Central memory CD8-positive, alpha-beta T cell (primary cell): ENCODE measurements around the gene SLC66A1.

Experiments
- ATAC-seq: fragments of 150-1000 bp; cut with Tn5 transposase; replicated peaks from 2 replicates; pipeline ENCODE4 v1.10.0; 2022; ENCODE audit warnings: mild to moderate bottlenecking, moderate FRiP score, moderate number of reproducible peaks; ENCODE audit not compliant: poor library complexity, severe bottlenecking; ENCODE audit errors: extremely low read depth
- DNase-seq, 2 donors: peaks; one replicate each; pipeline ENCODE4 v3.0.0; 2021; ENCODE audit warnings: low spot score in 2 of 2
- H3K27ac Mint-ChIP-seq: one replicate; pipeline ENCODE4 v1.8.0; 2022; ENCODE audit warnings: low read depth, mild to moderate bottlenecking, moderate library complexity, mixed read lengths
- H3K27me3 Mint-ChIP-seq: one replicate; pipeline ENCODE4 v1.8.0; 2022; ENCODE audit warnings: mixed read lengths
- H3K36me3 Mint-ChIP-seq: one replicate; pipeline ENCODE4 v1.8.0; 2022; ENCODE audit warnings: mild to moderate bottlenecking, moderate library complexity, mixed read lengths; ENCODE audit not compliant: insufficient read depth
- H3K4me1 Mint-ChIP-seq: one replicate; pipeline ENCODE4 v1.8.0; 2022; ENCODE audit warnings: mixed read lengths
- H3K4me3 Mint-ChIP-seq: one replicate; pipeline ENCODE4 v1.8.0; 2022; ENCODE audit warnings: mild to moderate bottlenecking, moderate library complexity, mixed read lengths
- H3K9me3 Mint-ChIP-seq: one replicate; pipeline ENCODE4 v1.8.0; 2022; ENCODE audit warnings: mixed read lengths

SLC66A1 gene

DNA sequence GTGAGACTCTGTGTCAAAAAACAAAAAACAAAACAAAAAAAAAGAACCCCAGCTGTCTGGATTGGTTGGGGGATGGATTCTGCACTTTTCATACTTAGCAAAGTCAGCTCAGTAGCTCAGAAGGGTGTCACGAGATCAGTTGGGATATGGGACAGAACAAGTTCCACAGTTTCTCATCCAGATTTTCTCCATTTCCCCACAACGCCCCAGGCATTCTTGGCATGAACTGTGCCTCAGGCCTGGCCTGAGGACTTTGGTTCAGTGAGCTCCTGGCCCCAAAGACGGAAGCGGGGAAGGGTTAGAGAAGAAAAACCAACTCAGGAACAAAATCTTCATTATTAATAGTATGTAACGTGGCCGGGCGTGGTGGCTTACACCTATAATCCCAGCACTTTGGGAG, 2.1 kb upstream of the SLC66A1 start:
- H3K4me1 Mint-ChIP-seq: peaks cover 29% of the 10 kb centered on the region
- no peak overlapping the region for H3K27ac Mint-ChIP-seq
- peaks cover 32% of the 10 kb centered on the region for H3K36me3 Mint-ChIP-seq
- H3K4me3 Mint-ChIP-seq: peak overlapping the region; percentile 81
- no peak for ATAC-seq
- H3K9me3 Mint-ChIP-seq: no peaks in the 10 kb centered on the region
- no peaks in the 10 kb centered on the region for H3K27me3 Mint-ChIP-seq
- no peak for DNase-seq

DNA sequence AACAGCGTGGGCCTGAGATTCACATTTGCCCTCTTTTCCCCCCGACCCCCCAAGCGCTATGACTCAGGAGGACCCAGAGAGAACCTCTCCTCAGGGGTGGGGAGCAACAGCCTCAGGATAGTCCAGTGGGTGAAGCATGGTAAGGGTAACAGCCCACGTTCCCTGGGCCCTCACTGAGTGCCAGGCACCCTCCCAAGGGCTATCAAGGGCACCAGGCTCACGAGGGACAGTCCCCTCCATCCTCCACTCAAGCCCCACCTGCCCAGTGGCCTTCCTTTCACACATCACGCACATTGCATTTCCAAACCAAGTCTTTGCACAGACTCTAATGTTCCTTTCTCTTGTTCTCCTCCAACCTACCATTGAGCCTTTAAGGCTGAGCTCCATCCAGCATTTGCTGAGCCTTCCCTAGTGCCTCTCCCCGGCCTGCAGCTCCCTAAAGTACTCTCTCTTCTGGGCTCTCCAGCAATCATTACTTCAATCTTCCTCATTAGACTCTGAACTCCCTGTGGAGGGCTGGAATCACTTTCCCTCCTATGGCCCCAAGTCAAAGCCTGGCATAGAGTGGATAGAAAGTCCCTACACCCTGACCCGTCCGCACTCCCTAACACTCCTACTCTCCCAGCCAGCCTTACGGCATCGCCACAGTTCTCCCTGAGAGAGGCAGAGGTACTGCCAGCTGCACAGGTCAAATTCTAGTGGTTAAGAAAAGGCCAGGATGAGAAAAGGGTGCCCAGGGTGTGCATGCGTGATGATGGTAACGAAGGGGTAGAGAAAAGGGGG, 1.2 kb upstream of the SLC66A1 start:
- Mint-ChIP-seq H3K27me3 (no peaks in the 10 kb centered on the region), H3K27ac (peak overlapping the region; percentile 13), H3K9me3 (no peaks in the 10 kb centered on the region), H3K36me3 (peaks cover 31% of the 10 kb centered on the region), H3K4me3 (peak overlapping the region; percentile 81), H3K4me1 (peaks cover 34% of the 10 kb centered on the region)
- DNase-seq: no peak
- no peak for ATAC-seq

DNA sequence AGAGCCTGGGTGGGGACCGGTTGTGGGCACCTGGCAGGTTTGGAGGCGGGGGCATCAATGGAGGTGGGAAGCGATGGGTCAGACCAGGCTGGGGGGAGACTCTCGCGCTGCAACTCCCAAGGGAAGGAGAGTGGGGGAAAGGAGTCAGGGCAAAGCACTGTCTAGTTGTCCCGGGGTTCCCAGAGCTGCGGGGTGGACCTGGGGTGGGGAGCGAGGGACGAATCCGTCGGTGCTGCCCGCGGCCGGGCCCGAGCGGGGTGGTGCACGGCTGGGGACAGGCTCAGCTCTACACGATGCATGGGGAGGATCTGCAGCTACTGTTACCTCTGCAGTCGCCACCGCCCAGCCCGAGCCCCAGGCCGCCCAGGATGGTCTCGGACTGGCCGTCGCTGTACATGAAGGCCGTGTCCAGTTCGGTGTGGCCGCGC, 609 bp upstream of the SLC66A1 start:
- Mint-ChIP-seq H3K27me3 (no peaks in the 10 kb centered on the region), H3K9me3 (no peaks in the 10 kb centered on the region), H3K36me3 (peaks cover 25% of the 10 kb centered on the region), H3K27ac (peak overlapping the region; percentile 13), H3K4me3 (peak overlapping the region; percentile 81), H3K4me1 (peaks cover 37% of the 10 kb centered on the region)
- DNase-seq (no peak), ATAC-seq (peak; percentile 19)

DNA sequence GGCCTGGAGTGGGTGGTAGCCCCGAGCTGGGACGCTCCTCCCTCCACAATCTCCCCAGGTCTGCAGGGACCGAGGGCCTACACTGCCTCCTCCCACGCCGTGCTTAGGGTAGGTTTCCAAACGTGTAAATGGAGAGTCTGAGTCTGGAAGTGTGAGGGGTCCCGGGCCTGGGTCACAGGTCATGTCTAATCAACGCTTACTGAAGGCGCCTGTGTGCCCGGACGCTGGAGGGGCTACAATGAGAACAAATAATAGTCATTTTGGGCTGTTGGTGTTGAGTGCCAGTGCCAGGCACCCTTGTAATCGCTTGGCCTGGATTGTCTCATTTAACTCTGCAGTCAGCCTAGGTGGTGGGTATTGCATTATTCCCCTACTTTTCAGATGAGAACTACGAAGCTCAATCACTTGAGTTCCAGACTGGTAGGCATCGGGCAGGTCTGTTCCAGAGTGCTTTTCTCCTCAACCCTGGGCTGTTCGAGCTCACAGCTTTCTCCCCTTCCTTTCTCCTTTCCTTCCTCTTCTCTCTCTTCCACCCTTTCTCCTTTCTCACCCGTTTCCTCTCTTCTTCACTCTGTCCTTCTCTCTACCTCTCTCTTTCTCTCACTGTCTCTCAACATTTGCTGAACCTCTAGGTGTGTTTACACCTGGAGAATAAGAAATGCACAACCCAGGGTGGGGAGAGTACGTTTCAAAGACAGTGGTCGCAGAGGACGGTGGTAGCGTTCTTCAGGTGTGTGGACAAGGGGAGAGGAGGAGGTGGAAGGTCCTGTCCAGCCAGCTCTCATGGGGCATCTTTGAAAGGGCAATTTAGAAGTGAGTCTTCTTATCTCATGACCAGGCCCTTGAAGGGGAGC, 883 bp downstream of the SLC66A1 start:
- no peaks in the 10 kb centered on the region for H3K27me3 Mint-ChIP-seq
- peaks cover 26% of the 10 kb centered on the region for H3K36me3 Mint-ChIP-seq
- ATAC-seq: no peak
- peak overlapping the region; percentile 75 for H3K27ac Mint-ChIP-seq
- H3K4me3 Mint-ChIP-seq: peak overlapping the region; percentile 81
- no peak for DNase-seq
- no peaks in the 10 kb centered on the region for H3K9me3 Mint-ChIP-seq
- peaks cover 37% of the 10 kb centered on the region for H3K4me1 Mint-ChIP-seq

DNA sequence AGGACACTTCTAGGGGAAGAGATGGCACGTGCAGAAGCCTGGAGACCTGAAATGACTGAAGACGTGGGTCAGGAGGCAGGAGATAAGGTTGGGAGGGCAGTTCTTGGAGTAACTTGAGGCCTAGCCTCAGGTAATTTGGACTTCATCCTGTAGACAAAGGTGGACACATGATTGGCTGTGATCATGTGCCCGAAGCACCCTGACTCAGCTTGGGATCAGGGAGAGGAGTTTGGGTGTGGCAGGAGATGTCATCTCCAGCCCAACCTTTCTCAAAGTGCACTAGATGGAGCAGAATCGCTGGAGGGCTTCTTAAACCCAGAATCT, 1.5 kb downstream of the SLC66A1 start:
- Mint-ChIP-seq H3K27me3 (no peaks in the 10 kb centered on the region), H3K4me1 (peaks cover 37% of the 10 kb centered on the region), H3K36me3 (peaks cover 26% of the 10 kb centered on the region), H3K4me3 (peak overlapping the region; percentile 81), H3K9me3 (no peaks in the 10 kb centered on the region), H3K27ac (peak overlapping the region; percentile 75)
- no peak for ATAC-seq
- DNase-seq: no peak

DNA sequence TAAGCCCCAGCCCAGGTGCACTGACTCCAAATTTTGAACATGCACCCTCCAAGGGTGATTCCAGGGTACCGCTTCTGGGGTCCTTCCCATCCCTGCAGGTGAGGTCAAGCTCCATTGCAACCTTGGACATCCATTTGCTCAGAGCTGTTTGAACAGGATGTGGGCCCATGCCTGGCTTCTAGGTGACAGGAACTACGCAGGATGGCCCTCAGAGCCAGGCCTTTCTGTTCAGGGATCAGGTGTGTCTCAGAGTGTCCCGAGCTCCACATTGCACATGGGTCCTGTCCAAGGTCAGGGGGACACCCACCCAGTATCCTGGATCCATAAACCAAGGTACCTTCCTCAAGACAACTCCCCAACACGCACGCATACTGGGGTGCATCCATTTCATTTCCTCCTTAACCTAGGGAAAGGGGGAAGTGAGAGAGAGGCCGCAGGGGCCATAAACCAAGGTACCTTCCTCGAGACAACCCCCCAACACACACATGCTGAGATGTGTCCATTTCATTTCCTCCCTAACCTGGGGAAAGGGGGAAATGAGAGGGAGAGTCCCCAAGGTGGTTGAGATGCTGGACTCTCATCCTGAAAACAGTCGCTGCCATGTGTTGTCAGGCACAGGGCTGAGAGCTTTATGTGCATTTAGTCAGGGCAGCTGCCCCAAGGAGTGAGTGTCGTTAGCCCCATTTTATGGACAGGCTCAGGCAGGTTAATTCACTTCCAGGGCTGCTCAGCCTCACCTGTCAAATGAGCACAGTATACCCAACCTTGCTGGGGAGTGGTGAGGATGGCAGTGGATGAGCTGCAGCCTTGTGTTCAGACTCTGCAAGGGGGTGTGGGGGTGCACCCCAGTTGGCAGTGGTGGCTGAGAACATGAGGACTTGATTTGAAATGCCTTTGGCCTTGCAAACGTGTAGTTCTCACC, 2.1 kb downstream of the SLC66A1 start:
- H3K27ac Mint-ChIP-seq: no peak overlapping the region
- peak overlapping the region; percentile 81 for H3K4me3 Mint-ChIP-seq
- DNase-seq (no peak), ATAC-seq (no peak)
- H3K27me3 Mint-ChIP-seq: no peaks in the 10 kb centered on the region
- peaks cover 30% of the 10 kb centered on the region for H3K36me3 Mint-ChIP-seq
- no peaks in the 10 kb centered on the region for H3K9me3 Mint-ChIP-seq
- peaks cover 31% of the 10 kb centered on the region for H3K4me1 Mint-ChIP-seq

DNA sequence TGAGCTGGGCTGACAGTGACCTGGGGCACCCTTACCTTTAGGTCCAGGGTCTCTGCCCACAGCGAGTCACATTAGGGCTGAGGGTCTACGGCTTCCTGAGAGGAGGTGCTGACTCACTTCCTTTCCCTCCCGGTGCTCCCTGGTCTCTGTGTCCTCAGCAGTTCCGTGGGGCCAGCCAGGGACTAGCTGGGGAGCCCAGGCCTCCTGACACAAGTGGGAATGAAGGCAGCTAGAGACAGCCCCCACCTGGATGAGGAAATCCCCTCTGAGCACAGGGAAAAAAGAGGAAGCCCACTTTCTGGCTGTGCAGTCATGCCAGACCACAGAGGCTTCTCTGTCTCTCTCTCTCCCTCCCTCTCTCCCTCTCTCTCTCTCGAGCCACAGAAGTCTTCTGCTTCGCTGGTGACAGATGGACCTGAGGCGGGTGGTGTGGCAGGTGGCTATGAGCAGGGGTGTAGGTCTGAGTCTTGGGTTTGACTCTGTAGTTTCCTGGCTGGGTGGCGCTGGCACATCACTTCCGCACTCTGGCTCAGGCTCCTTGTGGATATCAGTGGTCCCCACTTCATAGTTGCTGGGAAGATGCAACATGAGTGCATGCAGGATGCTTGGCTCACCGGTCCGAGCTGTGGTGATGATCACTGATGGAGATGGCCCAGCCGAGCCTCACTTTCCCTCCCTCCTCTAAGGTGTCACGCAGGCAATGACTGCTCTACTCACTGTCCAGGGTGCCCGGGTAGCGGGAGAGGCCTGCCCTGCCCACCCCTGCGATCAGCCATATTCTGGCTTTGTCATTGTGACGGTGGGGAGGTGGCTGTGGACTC, 3.5 kb downstream of the SLC66A1 start:
- H3K27me3 Mint-ChIP-seq: no peaks in the 10 kb centered on the region
- no peak for ATAC-seq
- peak overlapping the region; percentile 90 for H3K27ac Mint-ChIP-seq
- H3K4me1 Mint-ChIP-seq: peaks cover 31% of the 10 kb centered on the region
- H3K4me3 Mint-ChIP-seq: no peak overlapping the region
- H3K36me3 Mint-ChIP-seq: peaks cover 31% of the 10 kb centered on the region
- no peaks in the 10 kb centered on the region for H3K9me3 Mint-ChIP-seq
- DNase-seq: no peak

DNA sequence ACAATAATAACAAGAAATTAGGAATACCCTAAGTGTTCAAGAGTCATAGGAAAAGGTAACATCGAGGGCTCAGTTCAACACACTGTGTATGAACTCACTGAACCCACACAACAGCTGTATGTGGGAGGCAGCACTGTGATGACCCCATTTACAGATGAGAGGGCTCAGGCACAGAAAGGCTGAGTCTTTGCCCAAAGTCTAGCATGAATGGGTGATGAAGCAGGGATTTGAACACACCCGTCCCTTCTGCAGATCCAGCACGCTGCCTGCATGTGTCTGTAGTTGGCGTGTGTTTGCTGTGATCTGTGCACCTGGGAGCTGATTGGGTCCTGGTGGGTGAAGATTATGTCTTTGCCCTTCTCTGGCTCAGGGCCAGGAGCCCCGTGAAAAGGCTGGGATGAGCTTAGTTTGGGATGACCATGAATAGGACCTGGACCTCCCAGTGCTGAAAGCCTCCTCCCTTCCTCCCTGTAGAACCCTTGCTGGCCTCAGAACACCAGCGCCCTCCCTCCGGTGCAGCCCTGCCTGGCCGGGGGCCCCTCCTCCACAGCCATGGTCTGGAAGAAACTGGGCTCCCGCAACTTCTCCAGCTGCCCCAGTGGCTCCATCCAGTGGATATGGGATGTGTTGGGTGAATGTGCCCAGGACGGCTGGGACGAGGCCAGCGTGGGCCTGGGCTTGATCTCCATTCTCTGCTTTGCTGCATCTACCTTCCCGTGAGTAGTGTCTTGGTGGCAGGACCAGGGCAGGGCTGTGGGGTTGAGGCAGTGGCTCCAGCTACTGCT, 5.2 kb downstream of the SLC66A1 start:
- H3K4me3 Mint-ChIP-seq: peak overlapping the region; percentile 16
- peak overlapping the region; percentile 90 for H3K27ac Mint-ChIP-seq
- ATAC-seq (no peak), DNase-seq (no peak)
- H3K27me3 Mint-ChIP-seq: no peaks in the 10 kb centered on the region
- H3K9me3 Mint-ChIP-seq: no peaks in the 10 kb centered on the region
- peaks cover 36% of the 10 kb centered on the region for H3K36me3 Mint-ChIP-seq
- H3K4me1 Mint-ChIP-seq: peaks cover 30% of the 10 kb centered on the region

DNA sequence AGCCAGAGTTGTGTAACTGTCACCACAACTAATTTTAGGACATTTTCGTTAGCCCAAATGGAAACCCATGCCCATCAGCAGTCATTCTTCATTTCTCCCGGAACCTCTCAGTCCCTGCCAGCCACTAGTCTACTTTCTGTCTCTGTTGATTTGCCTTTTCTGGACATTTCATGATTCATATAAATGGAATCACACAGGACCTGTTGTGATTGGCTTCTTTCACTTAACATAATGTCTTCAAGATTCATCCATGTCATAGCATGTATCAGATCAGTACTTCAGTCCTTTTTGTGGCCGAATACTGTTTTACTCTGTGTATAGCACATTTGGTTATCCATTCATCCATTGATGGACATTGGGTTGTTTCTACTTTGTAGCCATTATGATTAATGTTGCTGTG, 7.1 kb downstream of the SLC66A1 start:
- Mint-ChIP-seq H3K4me1 (peaks cover 18% of the 10 kb centered on the region), H3K36me3 (peaks cover 40% of the 10 kb centered on the region), H3K4me3 (no peak overlapping the region), H3K27ac (no peak overlapping the region), H3K9me3 (no peaks in the 10 kb centered on the region), H3K27me3 (no peaks in the 10 kb centered on the region)
- DNase-seq (no peak), ATAC-seq (no peak)

DNA sequence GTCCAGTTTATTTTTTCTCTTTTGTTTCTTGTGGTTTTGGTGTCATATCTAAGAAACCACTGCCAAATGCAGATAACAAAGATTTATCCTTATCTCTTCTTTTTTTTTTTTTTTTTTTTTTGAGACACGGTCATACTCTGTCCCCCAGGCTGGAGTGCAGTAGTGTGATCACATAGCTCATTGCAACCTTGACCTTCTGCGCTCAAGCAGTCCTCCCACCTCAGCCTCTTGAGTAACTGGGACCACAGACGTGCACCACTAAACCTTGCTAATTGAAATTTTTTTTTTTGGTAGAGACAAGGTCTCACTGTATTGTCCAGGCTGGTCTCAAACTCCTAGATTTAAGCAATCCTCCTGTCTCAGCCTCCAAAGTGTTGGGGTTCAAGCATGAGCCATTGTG, 8.9 kb downstream of the SLC66A1 start:
- Mint-ChIP-seq H3K9me3 (no peaks in the 10 kb centered on the region), H3K27ac (no peak overlapping the region), H3K4me1 (peaks cover 12% of the 10 kb centered on the region), H3K27me3 (no peaks in the 10 kb centered on the region), H3K36me3 (peaks cover 46% of the 10 kb centered on the region), H3K4me3 (no peak overlapping the region)
- no peak for ATAC-seq
- DNase-seq: no peak

DNA sequence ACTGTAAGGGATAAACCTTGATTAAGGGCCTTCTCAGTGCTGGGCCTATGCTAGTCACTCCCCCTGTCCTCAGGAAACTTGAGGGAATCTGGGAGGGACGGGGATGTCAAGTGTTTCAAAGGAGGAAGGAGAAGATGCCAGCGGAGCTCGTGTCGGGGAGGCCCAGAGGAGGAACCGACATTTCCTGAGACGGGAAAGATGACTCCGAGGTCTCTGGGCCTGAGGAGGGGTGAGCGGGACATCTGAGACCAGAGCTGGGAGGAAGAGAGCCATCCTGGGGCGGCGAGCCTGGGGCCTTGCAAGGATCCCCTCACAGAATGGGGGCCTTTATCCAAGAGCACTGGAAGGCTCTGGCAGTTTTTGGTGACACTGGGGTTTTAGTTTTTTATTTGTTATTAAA, 10.4 kb downstream of the SLC66A1 start:
- Mint-ChIP-seq H3K9me3 (no peaks in the 10 kb centered on the region), H3K4me1 (peaks cover 10% of the 10 kb centered on the region), H3K27ac (no peak overlapping the region), H3K27me3 (no peaks in the 10 kb centered on the region), H3K4me3 (no peak overlapping the region), H3K36me3 (peaks cover 50% of the 10 kb centered on the region)
- ATAC-seq (no peak), DNase-seq (no peak)
